LNCaP clone FGC (cell line): ENCODE results near the gene PTGR1.

Experiments used
- DNase-seq: peaks from one replicate; pipeline ENCODE4 v3.0.0-alpha.2; 2011; ENCODE audit warnings: low read depth
- H3K4me3 ChIP-seq: 2 replicates; pipeline ENCODE4 v1.5.1; 2011; ENCODE audit warnings: mild to moderate bottlenecking, low read depth, low read length, control low read depth
- CTCF ChIP-seq: IDR thresholded peaks from 2 replicates; pipeline ENCODE4 v1.5.1; 2012; ENCODE audit warnings: mild to moderate bottlenecking; ENCODE audit not compliant: control insufficient read depth, insufficient read depth; ENCODE audit errors: extremely low read depth

The PTGR1 gene

GRCh38 chr9:111524731-111525055 lies 74.8 kb downstream of the PTGR1 start:
- H3K4me3 ChIP-seq, result peak overlapping the region; percentile 82
- no peak for DNase-seq
- no peak for TF ChIP-seq CTCF

GRCh38 chr9:111516061-111516465 lies 83.4 kb downstream of the PTGR1 start:
- no peak for TF ChIP-seq CTCF
- peak; percentile 40 for DNase-seq

GRCh38 chr9:111514967-111515366 lies 84.5 kb downstream of the PTGR1 start:
- no peak for DNase-seq
- no peak overlapping the region for H3K4me3 ChIP-seq
- TF ChIP-seq CTCF, result no peak

More at GRCh38 chr9:111516061-111516465, 83.4 kb downstream of the PTGR1 start:
- no peak overlapping the region for H3K4me3 ChIP-seq
